DND-41 (cell line): ENCODE data around the gene CDC14A.

ENCODE experiments used
- CTCF ChIP-seq: IDR thresholded peaks from 2 replicates; pipeline ENCODE4 v1.5.1; 2012; ENCODE audit warnings: borderline replicate concordance, low read length, moderate library complexity, mild to moderate bottlenecking; ENCODE audit not compliant: poor library complexity, severe bottlenecking; ENCODE audit errors: extremely low read depth
- EZH2 ChIP-seq: IDR thresholded peaks from 3 replicates; pipeline ENCODE4 v1.6.1; 2012; ENCODE audit warnings: borderline replicate concordance, low read depth, mild to moderate bottlenecking, moderate library complexity, low read length, inconsistent platforms; ENCODE audit not compliant: severe bottlenecking

DNA sequence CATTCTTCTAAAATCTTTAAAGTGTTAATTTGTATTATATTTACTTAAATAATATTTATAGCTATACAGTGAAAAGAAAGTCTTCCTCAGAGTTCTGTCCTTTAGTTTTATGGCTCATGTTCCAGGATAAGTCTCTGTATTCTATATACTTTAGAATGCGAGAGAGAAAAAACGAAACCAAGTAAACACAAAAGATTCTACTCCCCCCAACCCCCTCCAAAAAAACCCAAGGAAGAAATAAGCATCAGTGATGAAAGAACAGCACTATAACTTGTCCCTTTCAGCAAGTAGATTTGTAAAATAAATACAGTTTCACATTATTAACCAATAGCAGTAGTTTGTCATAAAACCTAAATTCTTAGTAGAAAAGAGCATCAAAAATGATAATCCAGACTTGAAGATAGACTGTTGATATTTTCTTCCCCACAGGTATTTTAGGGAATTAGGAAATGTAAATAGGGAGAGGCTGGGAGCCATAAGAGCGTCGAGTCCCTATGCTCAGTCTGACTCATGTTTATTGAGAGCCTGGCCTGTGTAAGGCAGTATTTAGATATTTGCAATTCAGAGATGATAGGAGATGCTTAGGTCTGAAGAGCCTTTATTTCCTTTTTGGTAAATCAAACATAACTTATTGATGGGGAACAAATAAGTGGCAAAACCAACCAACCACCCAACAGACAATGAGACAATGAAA lies 35.5 kb downstream of the CDC14A start:
- TF ChIP-seq CTCF: no peak
- no peak for TF ChIP-seq EZH2
